Stimulated activated CD8-positive, alpha-beta memory T cell treated with anti-CD3 and anti-CD28 coated beads, Interleukin-4, amount 100 ng/mL, for 24 hours (primary cell): ENCODE data around the gene SRPX2.

Experiments used
- DNase-seq: peaks from one replicate; pipeline ENCODE4 v3.0.0-alpha.2; 2020; ENCODE audit warnings: low read depth

The SRPX2 gene, protein sequence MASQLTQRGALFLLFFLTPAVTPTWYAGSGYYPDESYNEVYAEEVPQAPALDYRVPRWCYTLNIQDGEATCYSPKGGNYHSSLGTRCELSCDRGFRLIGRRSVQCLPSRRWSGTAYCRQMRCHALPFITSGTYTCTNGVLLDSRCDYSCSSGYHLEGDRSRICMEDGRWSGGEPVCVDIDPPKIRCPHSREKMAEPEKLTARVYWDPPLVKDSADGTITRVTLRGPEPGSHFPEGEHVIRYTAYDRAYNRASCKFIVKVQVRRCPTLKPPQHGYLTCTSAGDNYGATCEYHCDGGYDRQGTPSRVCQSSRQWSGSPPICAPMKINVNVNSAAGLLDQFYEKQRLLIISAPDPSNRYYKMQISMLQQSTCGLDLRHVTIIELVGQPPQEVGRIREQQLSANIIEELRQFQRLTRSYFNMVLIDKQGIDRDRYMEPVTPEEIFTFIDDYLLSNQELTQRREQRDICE

GRCh38 chrX:100643956-100644860 is at the start of gene SRPX2:
Gene SRPX2, plus strand, starts transcription at chrX:100644199. Its CDS starts 2,124 bp downstream, at chrX:100646323.
- no peak for DNase-seq

DNA sequence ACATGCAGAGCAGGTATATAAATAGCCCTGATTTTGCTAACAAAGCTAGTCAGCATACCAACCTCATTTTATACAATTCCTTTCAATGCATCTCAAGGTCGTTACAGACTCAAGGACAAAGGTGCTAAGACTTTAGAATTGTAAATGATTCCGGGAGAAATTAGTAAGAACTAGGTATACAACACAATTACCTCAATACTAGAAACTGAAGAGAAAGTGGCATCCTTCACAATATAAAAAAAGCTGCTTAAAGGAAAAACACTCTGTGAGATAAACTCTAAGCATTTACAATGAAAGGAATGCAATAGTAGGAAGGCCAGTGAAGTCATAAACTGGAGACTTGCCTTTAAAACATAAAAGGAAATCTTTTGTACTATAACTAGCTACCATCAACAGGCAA is 47.4 kb upstream of the SRPX2 start:
- DNase-seq: no peak

DNA sequence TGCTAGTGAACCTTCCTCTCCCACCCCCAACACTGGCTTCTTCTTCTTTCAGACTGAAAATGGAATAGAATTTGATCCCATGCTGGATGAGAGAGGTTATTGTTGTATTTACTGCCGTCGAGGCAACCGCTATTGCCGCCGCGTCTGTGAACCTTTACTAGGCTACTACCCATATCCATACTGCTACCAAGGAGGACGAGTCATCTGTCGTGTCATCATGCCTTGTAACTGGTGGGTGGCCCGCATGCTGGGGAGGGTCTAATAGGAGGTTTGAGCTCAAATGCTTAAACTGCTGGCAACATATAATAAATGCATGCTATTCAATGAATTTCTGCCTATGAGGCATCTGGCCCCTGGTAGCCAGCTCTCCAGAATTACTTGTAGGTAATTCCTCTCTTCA is 44.5 kb upstream of the SRPX2 start:
- DNase-seq: no peak

DNA sequence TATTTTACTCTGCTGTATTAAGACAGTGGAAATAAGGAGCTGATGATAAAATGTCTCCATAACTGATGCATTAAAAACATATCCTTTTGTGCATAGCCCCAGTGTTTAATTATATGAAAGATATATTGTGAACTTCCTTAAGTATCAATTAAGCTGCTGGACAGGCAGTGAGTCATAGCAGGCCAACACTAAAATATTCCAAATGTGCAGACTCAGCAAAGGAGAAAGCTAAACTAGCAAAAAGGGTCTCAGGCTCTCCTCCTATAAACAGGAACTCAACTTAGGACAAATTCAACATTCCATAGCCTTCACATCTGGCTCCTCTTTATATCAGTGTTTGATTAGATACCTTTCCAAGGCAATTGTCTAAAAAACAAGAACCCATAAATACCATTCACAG is 43.7 kb upstream of the SRPX2 start:
- no peak for DNase-seq

- no peak for DNase-seq
These were observed 43.2 kb upstream of the SRPX2 start for GRCh38 chrX:100600758-100601157.

- DNase-seq: no peak
These were observed 37.2 kb upstream of the SRPX2 start for GRCh38 chrX:100606753-100607152.

- DNase-seq: no peak
These were observed 34.4 kb upstream of the SRPX2 start for GRCh38 chrX:100609591-100609990.

GRCh38 chrX:100611951-100612350 is 32.0 kb upstream of the SRPX2 start:
- no peak for DNase-seq

DNA sequence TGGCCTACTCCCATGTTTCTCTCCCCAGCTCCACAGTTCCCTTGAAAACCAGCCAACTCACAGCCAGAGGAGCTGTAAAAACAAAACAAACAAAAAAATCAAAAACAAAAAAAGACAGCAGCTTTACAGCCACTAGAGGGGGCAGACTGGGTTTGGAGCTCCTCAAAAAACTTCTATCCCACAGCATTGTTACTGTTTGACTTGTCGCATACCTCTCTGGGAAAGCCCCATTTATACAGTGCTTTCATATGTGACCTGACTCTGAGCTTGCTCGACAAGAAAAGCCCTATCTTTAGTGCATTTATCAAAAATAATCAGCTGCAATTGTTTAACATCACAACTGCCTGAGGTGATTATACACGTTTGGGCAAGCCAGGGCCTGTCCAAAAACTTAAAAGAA is 29.0 kb upstream of the SRPX2 start:
- no peak for DNase-seq

GRCh38 chrX:100623001-100623400 is 21.0 kb upstream of the SRPX2 start:
- no peak for DNase-seq

DNA sequence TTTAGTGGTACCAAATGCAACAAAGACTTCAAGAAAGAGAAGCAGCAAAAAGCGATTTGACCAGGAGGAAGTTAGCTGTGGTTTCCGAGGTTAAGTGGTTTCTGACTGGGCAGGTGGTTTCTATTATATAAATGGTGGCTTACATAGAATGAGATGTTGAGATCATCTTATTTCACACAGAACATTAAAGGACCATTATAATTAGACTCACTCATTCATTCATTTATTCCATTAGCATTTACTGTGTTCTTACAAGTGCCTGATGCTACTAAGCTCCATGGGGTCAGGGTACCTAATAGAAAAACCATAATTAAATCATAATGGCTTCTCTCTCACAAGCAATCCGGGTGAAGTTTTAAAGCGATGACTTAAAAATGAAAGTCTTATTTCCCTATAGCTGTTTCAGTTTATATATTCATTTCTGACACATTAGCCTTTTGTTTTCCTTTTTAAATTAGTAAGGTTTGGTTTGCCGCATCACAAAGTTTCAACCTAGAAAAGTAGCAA is 18.0 kb upstream of the SRPX2 start:
- DNase-seq: no peak

- DNase-seq: no peak
These were observed 9.0 kb upstream of the SRPX2 start for GRCh38 chrX:100635040-100635439.

DNA sequence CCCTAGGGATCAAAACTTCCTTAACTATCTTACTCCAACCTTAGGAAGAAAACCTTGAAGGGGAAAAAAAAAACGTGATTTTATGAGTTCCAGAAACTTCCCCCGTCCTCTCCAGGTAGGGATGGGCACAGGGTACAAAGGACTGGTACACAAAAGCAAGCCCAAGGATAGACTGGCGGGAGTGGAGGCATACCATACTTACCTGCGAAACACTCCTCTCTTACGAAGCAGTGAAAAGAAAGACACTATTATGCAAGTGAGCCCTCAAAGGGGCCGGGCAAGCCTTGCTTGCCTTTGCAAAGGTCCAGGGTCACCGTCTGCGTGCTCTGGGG is 8.0 kb upstream of the SRPX2 start:
- DNase-seq: no peak

DNA sequence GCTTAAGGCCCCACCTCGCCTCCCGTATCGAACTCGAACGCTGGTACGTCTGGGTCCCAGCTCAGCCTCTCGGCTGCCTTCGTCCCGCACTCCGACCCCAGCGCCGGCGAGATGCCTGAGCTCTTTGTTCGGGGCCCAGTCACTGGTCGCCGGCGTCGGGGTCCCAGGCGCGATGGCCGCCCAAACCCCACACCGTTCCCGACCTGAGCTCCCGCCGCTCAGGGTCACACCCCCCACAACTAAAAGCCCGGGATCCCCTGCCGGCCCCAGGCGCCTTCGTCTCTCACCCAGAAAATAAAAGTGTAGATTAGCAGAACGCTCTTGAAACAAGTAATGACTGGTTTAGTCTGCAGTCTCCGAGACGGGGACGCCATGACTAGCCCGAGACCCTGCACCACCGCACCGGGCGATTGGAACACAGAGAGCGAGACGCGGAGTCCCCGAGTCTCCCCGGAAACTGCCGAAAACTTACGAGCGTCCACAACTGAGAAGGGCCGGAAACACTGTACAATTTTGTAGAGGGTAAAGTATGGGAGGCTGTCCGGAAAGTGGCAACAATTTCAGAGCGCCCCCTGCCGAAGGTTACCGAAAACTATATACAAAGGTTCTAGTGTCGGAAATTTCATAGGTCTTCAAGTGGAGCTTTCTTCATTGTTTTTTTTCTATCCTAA is 7.5 kb upstream of the SRPX2 start, which contains the start of gene TSPAN6:
Gene TSPAN6, minus strand, starts transcription at position 486 of the 671 bp plus-strand sequence. Its CDS starts 112 bp downstream, at position 374.
- peak; percentile 54 for DNase-seq

GRCh38 chrX:100642290-100642689 is 1.7 kb upstream of the SRPX2 start:
- no peak for DNase-seq

DNA sequence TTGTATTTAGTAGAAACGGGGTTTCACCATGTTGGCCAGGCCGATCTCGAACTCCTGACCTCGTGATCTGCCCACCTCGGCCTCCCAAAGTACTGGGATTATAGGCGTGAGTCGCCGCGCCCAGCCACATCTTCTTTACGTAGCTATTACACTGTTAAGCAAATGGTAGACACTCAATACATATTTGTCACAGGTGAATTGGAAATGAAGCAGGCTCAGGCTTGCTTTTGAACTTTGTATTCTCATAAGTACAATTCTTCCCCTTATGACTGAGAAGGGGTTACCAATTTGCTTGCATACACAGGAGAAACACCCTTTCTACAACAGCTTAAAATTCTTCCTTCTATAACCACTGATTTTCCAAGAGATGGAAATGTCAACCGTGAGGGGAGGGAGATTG is 787 bp upstream of the SRPX2 start:
- DNase-seq: no peak

GRCh38 chrX:100645106-100645505 is 1.1 kb downstream of the SRPX2 start:
- DNase-seq: no peak

DNA sequence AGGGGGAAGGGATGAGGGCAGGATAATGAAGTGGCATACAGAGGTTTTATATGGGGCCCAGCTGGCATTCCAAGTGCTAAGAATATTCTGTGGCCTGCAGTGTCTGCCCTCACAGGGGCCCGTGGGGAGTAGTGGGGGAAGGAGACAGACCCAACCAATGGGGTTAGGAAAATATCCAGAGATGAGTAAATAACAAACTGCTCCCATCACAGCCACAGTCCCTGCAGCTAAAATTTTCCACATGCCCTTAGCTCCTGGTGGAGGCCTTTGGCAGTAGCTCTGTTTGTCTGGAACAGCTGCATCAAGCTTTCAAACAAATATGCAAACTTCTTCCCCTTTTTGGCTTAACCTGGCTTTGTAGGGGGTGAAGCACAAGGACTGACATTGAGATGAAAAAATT is 3.1 kb downstream of the SRPX2 start:
- DNase-seq: no peak

DNA sequence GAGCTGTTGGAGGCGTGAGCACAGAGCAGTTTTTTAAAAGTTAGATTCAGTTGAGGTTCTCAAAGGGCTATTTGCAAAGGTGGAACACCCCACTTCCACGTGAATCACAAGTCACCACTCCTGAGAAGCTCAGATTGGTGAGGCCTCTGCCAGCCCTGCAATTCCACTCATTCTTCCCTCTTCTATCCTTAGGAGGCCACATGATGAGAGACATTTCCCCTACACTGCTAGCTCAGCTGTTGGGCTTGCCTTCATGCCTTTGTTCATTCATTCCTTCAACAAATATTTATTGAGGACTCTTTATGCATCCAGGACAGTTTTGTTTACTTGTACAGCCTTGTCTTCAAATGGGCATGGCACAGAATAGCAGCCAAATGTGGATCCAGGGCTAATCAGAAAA is 3.7 kb downstream of the SRPX2 start:
- DNase-seq: no peak

- DNase-seq: no peak
These were observed 4.7 kb downstream of the SRPX2 start for GRCh38 chrX:100648458-100649417.
